NOMO-1 treated with dmso at 0.1 percent for 144 hours (cell line): ENCODE measurements around the gene DOCK9.

Experiments
- DNase-seq: peaks from one replicate; lab custom pipeline; 2025; ENCODE audit not compliant: unreplicated experiment; lab: John Stamatoyannopoulos, UW

Gene DOCK9, protein sequence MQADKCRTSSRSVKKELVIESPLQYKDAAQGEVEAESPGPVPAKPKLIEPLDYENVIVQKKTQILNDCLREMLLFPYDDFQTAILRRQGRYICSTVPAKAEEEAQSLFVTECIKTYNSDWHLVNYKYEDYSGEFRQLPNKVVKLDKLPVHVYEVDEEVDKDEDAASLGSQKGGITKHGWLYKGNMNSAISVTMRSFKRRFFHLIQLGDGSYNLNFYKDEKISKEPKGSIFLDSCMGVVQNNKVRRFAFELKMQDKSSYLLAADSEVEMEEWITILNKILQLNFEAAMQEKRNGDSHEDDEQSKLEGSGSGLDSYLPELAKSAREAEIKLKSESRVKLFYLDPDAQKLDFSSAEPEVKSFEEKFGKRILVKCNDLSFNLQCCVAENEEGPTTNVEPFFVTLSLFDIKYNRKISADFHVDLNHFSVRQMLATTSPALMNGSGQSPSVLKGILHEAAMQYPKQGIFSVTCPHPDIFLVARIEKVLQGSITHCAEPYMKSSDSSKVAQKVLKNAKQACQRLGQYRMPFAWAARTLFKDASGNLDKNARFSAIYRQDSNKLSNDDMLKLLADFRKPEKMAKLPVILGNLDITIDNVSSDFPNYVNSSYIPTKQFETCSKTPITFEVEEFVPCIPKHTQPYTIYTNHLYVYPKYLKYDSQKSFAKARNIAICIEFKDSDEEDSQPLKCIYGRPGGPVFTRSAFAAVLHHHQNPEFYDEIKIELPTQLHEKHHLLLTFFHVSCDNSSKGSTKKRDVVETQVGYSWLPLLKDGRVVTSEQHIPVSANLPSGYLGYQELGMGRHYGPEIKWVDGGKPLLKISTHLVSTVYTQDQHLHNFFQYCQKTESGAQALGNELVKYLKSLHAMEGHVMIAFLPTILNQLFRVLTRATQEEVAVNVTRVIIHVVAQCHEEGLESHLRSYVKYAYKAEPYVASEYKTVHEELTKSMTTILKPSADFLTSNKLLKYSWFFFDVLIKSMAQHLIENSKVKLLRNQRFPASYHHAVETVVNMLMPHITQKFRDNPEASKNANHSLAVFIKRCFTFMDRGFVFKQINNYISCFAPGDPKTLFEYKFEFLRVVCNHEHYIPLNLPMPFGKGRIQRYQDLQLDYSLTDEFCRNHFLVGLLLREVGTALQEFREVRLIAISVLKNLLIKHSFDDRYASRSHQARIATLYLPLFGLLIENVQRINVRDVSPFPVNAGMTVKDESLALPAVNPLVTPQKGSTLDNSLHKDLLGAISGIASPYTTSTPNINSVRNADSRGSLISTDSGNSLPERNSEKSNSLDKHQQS (N-terminal part only)

GRCh38 chr13:98977568-98978265, at the start of gene DOCK9:
Gene DOCK9 (minus strand): TSS chr13:98978064. CDS start chr13:98977909, 155 bp downstream.
- DNase-seq = no peak

GRCh38 chr13:99027260-99027659, 49.4 kb upstream of the DOCK9 start:
- DNase-seq = no peak

DNA sequence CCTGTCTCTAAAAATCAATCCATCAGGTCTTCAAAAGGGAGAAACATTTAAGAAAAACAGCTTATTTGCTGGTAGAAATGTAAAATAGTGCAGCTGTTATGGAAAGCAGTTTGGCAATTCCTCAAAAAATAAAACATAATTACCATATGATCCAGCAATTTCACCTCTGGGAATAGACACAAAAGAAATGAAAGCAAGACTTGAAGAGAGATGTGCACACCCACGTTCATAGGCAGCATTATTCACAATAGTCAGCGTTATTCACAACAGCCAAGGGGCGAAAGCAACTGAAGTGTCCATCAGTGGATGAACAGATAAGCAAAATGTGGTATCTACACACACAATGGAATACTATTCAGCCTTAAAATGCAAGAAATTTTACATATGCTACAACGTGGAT, 45.1 kb upstream of the DOCK9 start:
- no peak for DNase-seq

DNA sequence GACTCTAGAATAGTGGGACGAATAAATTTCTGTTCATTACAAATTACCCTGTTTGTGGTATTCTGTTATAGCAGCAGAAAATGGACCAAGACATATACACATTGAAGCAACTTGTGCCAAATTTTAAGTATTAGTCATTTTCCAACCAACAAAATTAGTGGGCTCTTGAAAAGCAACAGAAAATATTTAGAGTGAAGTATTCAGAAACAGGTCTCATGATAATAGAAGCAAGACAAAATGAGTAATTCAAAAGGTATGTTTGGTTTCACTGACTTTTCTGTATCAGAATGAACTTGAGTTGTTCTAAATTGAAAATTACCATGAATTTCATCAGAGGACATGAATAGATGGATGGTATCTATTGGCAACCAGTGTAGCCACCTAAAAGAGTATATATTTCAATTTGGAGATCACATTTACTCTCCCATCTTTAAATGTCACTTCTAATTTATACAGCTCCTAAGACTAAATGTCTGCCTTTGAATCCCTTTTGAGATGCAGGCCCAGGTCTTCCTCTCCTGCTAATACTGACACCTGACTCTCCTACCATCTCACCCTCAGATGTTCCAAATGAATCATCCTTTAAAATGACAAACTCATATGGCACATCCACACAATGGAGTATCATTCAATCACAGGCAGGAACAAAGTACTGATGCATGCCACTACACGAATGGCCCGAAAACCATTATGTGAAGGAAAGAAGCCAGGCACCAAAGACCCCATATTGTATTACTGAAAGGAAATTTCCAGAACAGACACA, 40.7 kb upstream of the DOCK9 start:
- DNase-seq = no peak

DNA sequence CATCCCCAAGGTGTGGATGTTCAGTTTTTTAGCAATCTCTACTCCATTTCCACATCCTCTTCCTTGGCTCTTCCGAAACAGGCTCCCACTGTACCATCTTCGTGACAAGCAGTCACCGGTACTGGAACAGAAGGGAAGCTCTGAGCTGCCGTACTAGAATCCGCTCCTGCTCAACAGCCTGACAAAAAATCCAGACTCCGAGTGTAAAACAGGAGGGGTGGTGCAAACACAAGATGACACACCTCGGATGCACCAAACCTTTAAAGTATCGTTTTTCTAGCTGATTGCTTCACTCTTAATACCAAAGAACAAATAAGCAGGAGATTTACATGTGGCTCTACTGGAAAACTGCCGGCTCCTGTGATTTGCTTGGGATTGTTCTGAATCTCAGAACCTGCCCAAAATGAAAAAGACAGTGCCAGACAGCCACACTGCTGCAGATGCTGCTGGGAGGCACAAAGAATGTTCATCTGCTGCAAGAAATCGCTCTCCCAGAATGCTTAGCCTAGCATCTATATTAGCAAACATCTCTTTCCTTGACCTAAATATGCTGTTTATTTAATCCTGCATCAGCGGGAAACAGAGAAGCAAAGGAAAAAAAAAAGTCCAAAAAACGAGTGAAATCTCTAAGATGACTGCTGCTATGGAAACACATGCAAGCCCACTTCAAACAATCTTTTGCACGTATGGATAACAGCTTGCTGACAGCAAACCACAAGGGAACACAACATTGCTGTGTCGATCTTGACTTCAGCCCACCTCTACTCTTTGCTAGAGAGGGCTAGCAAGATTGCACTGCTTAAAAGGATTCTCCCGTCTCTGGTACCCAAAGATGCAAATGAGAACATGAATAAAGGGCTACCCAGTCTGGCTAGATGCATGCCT, 38.0 kb upstream of the DOCK9 start:
- DNase-seq = no peak

GRCh38 chr13:99014522-99014921, 36.7 kb upstream of the DOCK9 start:
- no peak for DNase-seq

- no peak for DNase-seq
These were observed 36.1 kb upstream of the DOCK9 start for GRCh38 chr13:99013951-99014350.

DNA sequence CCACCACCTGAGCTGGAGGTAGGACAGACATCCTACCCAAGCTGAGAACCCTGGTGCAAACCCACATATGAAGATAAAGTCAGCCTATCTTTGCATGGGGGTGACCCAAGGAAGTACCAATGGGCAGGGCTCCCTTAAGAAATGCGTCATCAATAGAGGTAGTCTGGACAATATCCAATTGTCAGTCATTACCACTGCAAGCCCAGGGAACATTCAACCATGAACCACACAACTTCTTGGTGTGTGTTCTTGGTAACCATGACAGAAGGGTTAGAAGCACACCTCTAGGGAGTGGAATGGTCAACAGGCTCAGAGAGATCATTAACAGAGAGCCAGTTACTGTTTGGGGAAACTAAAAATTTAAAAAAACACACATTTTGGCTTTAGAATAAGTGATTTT, 34.7 kb upstream of the DOCK9 start:
- no peak for DNase-seq

GRCh38 chr13:99009987-99010551, 32.2 kb upstream of the DOCK9 start:
- no peak for DNase-seq

GRCh38 chr13:99008577-99008976, 30.7 kb upstream of the DOCK9 start:
- DNase-seq = peak; percentile 36

DNA sequence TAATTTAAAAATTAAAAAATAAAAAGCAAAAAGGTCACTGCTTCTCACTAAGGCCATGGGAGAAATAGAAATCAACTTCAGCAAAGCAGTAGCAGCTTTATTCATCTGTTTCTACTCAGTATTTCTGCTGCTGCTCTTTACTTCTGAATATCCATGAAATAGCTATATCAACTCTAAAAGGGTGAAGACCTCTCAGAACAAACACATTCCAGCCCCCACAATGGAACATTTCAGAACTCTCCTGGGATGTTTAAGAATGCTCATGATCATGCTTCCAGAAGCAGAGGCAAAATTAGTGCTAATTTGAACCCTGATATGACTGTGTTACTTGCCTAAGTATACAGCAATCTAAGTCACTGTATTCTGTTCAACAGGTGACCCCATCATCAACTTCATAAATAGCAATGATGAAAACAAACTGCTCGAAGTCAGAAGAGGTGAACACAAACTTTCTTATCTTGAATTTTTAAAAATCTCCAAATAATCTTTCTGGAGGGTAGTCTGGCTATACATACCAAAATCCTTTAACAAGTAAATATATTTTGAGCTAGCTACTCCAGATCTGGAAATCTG, 29.6 kb upstream of the DOCK9 start:
- DNase-seq = no peak

GRCh38 chr13:99005609-99006008, 27.7 kb upstream of the DOCK9 start:
- DNase-seq = no peak

- no peak for DNase-seq
These were observed 27.1 kb upstream of the DOCK9 start for GRCh38 chr13:99004978-99005377.

GRCh38 chr13:99003851-99004471, 26.1 kb upstream of the DOCK9 start:
- no peak for DNase-seq

DNA sequence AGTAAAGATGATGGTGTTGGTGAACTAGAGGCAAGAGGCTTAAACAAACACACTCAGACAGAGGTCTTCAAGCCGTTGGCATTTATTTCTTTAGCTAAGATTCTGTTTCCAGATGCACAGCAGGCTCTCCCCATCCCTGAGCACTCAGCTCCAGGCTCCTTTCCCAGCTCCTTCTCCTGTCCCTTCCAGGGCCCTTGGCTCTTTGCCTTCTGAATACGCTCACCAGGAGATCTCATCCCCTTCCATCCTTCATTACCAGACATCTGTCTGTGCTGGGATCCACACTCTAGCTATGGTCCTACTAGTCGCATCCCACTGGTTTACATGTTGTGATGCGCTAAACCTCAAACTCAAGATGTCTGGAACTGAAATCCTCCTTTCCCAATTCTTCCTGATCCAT, 25.3 kb upstream of the DOCK9 start:
- DNase-seq = no peak

GRCh38 chr13:99002172-99002710, 24.4 kb upstream of the DOCK9 start:
- no peak for DNase-seq

- no peak for DNase-seq
These were observed 22.3 kb upstream of the DOCK9 start for GRCh38 chr13:99000137-99000536.

- no peak for DNase-seq
These were observed 21.7 kb upstream of the DOCK9 start for GRCh38 chr13:98999639-98999952.
